AG04450 (cell line): ENCODE results near the gene CSK. TPM values are rescaled to one million over a fixed set of nuclear protein-coding genes. Genes with fewer than 3 reads are reported as not detected.

Experiments used
- CTCF ChIA-PET: fragments of 300-600, 350-600 bp; formaldehyde crosslinking; extraction: SDS; loops from one replicate; lab custom pipeline; 2022; ENCODE audit warnings: antibody characterized with exemption, inconsistent platforms; lab: Charles Lee
- POLR2A ChIA-PET: fragments of 350-600 bp; formaldehyde crosslinking; extraction: SDS; loops from one replicate; lab custom pipeline; 2021; ENCODE audit warnings: antibody characterized with exemption, inconsistent platforms; lab: Yijun Ruan, JAX
- DNase-seq: peaks from one replicate; pipeline ENCODE4 v3.0.0-alpha.2; 2011; ENCODE audit warnings: low read depth, low spot score
- H3K27ac ChIP-seq: one replicate; pipeline ENCODE4 v1.5.1; 2012; ENCODE audit warnings: low read depth, low read length, control low read depth
- H3K27me3 ChIP-seq: one replicate; pipeline ENCODE4 v1.6.0; 2012; ENCODE audit warnings: low read length; ENCODE audit not compliant: control insufficient read depth, insufficient read depth
- H3K4me3 ChIP-seq: 2 replicates; pipeline ENCODE4 v1.5.1; 2011; ENCODE audit warnings: mild to moderate bottlenecking, low read depth, low read length, control low read depth
- H3K9me3 ChIP-seq: 2 replicates; pipeline ENCODE4 v1.5.1; 2012; ENCODE audit warnings: low read length; ENCODE audit not compliant: control insufficient read depth, insufficient read depth
- CTCF ChIP-seq: IDR thresholded peaks from 2 replicates; pipeline ENCODE4 v1.5.1; 2011; ENCODE audit warnings: low read depth, low read length, control low read depth, inconsistent platforms
- polyA plus RNA-seq: library from polyadenylated mRNA; depleted of rRNA; stranded (reverse); fragments of >200 nt; gene quantifications from 2 replicates; pipeline ENCODE4 v1.2.3, GENCODE V29; 2011; rRNA removed
- small RNA-seq: library from RNA; depleted of rRNA; stranded (forward); fragments of <200 nt; gene quantifications from one replicate; pipeline ENCODE3, GENCODE V24; 2012; ENCODE audit warnings: low read depth; ENCODE audit not compliant: insufficient read length

The CSK gene
- polyA plus RNA-seq, 1 experiment: 17.2 TPM

GRCh38 chr15:74845208-74845568 is 63.3 kb downstream of the CSK start:
- Histone ChIP-seq H3K27me3 (no peaks in the 10 kb centered on the region), H3K9me3 (no peaks in the 10 kb centered on the region), H3K4me3 (no peak overlapping the region), H3K27ac (no peak overlapping the region)
- no peak for DNase-seq
- POLR2A ChIA-PET: no interaction called here
- CTCF ChIA-PET: interaction anchor here (0.9 kb wide), 1 partner anchor 58 kb away, joined by 3 read pairs; no protein-coding TSS in a partner anchor
- TF ChIP-seq CTCF: no peak

GRCh38 chr15:74845581-74845980 is 63.7 kb downstream of the CSK start:
- ChIA-PET POLR2A (no interaction called here), CTCF (no interaction called here)
- DNase-seq: no peak
- no peaks in the 10 kb centered on the region for H3K9me3 ChIP-seq
- no peak overlapping the region for H3K27ac ChIP-seq
- H3K27me3 ChIP-seq: no peaks in the 10 kb centered on the region
- no peak for TF ChIP-seq CTCF
- H3K4me3 ChIP-seq: no peak overlapping the region

- CTCF ChIA-PET: interaction anchor here (1.0 kb wide), 1 partner anchor 54 kb away, joined by 3 read pairs; no protein-coding TSS in a partner anchor
- DNase-seq: no peak
- no peak overlapping the region for H3K27ac ChIP-seq
- POLR2A ChIA-PET: no interaction called here
- H3K27me3 ChIP-seq: no peaks in the 10 kb centered on the region
- TF ChIP-seq CTCF: no peak
- H3K4me3 ChIP-seq: no peak overlapping the region
- no peaks in the 10 kb centered on the region for H3K9me3 ChIP-seq
Measured at GRCh38 chr15:74847432-74847831, 65.6 kb downstream of the CSK start.

- Histone ChIP-seq H3K4me3 (no peak overlapping the region), H3K9me3 (no peaks in the 10 kb centered on the region), H3K27ac (no peak overlapping the region), H3K27me3 (no peaks in the 10 kb centered on the region)
- CTCF ChIA-PET: no interaction called here
- no peak for TF ChIP-seq CTCF
- POLR2A ChIA-PET: no interaction called here
- DNase-seq: no peak
Measured at GRCh38 chr15:74850393-74850792, 68.5 kb downstream of the CSK start.

GRCh38 chr15:74851960-74852359 is 70.1 kb downstream of the CSK start:
- ChIA-PET CTCF (no interaction called here), POLR2A (no interaction called here)
- no peaks in the 10 kb centered on the region for H3K27me3 ChIP-seq
- no peak for DNase-seq
- H3K27ac ChIP-seq: no peak overlapping the region
- no peaks in the 10 kb centered on the region for H3K9me3 ChIP-seq
- no peak overlapping the region for H3K4me3 ChIP-seq
- no peak for TF ChIP-seq CTCF

Small RNA genes within 50 kb of the gene (small RNA-seq; reads per million reads assigned to genes)
- gene CPLX3: not detected
- gene MIR4513: not detected
- gene MIR6882: 0.81 reads per million

Other genes starting within 250 kb of the CSK start
- gene ARID3B, start 240.9 kb upstream of the CSK start, polyA plus RNA-seq: 1.6 and 2.4 TPM in 2 replicates
- 34.9 and 41.2 TPM in 2 replicates for gene CLK3, start 166.2 kb upstream of the CSK start, polyA plus RNA-seq
- gene EDC3, start 86.1 kb upstream of the CSK start, polyA plus RNA-seq: 37.1 and 43.6 TPM in 2 replicates
- 0.04 TPM in 1 of 2 replicates, not detected in the other for gene CYP1A1, start 56.6 kb upstream of the CSK start, polyA plus RNA-seq
- gene CYP1A2, start 33.2 kb upstream of the CSK start, polyA plus RNA-seq: not detected in 2 replicates
- gene LMAN1L, start 30.8 kb downstream of the CSK start, polyA plus RNA-seq: not detected in 2 replicates
- gene CPLX3, start 44.5 kb downstream of the CSK start, polyA plus RNA-seq: not detected in 2 replicates
- gene ULK3, start 61.1 kb downstream of the CSK start, polyA plus RNA-seq: 14.2 and 18.6 TPM in 2 replicates
- 116 and 127 TPM in 2 replicates for gene SCAMP2, start 91.3 kb downstream of the CSK start, polyA plus RNA-seq
- 55.5 and 69.4 TPM in 2 replicates for gene MPI, start 108.0 kb downstream of the CSK start, polyA plus RNA-seq
- 38.2 and 43.2 TPM in 2 replicates for gene FAM219B, start 124.8 kb downstream of the CSK start, polyA plus RNA-seq
- gene COX5A, start 156.0 kb downstream of the CSK start, polyA plus RNA-seq: 134 and 147 TPM in 2 replicates
- gene RPP25, start 174.7 kb downstream of the CSK start, polyA plus RNA-seq: 0.25 and 0.31 TPM in 2 replicates
- gene SCAMP5, start 213.5 kb downstream of the CSK start, polyA plus RNA-seq: 2.1 TPM in 2 replicates
- gene PPCDC, start 241.5 kb downstream of the CSK start, polyA plus RNA-seq: 5.5 and 7.1 TPM in 2 replicates